Measurements from ENCODE around the gene UTS2.

GRCh38 chr1:7845761-7846160 is 7.1 kb downstream of the UTS2 start:
- TF ChIP-seq CTCF (IDR thresholded peaks at IDR 0.05; ENCODE audit: low read depth, low read length), result no peak
- TF ChIP-seq EZH2phosphoT487 (IDR thresholded peaks at IDR 0.05; ENCODE audit: low read depth), result no peak

All from OCI-LY3 (cell line).